OCI-LY7 (cell line): ENCODE measurements around the gene SNX22.

ENCODE experiments used
- EZH2phosphoT487 ChIP-seq: fragments of 200-600 bp; sonication (generic); IDR thresholded peaks from 2 replicates; pipeline ENCODE4 v1.6.1; 2018; ENCODE audit warnings: low read depth, borderline replicate concordance, mild to moderate bottlenecking, mixed run types, antibody characterized with exemption, low read length, moderate library complexity, mixed read lengths
- TF ChIP-seq, protein P1 (sequence below): fragments of 200-600 bp; sonication (generic); conservative IDR thresholded peaks from 2 replicates; pipeline ENCODE4 v1.5.1; 2014; ENCODE audit warnings: mild to moderate bottlenecking, antibody characterized with exemption, low read length, moderate library complexity, mixed read lengths

DNA sequence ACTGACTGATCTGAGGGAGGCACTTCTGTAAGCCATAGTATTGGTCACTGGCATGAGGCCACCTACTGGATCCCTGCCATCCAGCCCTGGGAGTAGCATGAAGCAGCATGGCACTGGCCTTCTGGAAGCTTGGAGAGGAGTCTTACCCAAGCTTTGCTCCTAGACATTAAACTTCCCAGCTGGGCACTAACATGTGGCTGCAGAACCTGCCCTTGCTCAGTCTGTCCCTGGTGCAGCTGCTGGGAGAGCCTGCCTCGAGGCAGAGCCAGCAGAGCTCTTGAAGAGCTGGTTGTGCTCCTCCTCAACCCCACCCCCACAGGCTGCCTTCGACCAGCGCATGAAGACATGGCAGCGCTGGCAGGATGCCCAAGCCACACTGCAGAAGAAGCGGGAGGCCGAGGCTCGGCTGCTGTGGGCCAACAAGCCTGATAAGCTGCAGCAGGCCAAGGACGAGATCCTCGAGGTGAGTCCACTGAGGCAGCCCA is 17.1 kb upstream of the SNX22 start:
- TF ChIP-seq, protein P1, sequence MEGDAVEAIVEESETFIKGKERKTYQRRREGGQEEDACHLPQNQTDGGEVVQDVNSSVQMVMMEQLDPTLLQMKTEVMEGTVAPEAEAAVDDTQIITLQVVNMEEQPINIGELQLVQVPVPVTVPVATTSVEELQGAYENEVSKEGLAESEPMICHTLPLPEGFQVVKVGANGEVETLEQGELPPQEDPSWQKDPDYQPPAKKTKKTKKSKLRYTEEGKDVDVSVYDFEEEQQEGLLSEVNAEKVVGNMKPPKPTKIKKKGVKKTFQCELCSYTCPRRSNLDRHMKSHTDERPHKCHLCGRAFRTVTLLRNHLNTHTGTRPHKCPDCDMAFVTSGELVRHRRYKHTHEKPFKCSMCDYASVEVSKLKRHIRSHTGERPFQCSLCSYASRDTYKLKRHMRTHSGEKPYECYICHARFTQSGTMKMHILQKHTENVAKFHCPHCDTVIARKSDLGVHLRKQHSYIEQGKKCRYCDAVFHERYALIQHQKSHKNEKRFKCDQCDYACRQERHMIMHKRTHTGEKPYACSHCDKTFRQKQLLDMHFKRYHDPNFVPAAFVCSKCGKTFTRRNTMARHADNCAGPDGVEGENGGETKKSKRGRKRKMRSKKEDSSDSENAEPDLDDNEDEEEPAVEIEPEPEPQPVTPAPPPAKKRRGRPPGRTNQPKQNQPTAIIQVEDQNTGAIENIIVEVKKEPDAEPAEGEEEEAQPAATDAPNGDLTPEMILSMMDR = no peak
- no peak for TF ChIP-seq EZH2phosphoT487
